Stimulated activated naive CD8-positive, alpha-beta T cell treated with anti-CD3 and anti-CD28 coated beads, Interleukin-15, amount 100 ng/mL, for 72 hours (primary cell): ENCODE measurements around the gene CEBPG.

ENCODE experiments used
- ATAC-seq: fragments of 150-1000 bp; cut with Tn5 transposase; 2 replicates; pipeline ENCODE4 v1.10.0; 2021; ENCODE audit warnings: mild to moderate bottlenecking, moderate library complexity
- DNase-seq, 2 donors: peaks; one replicate each; pipeline ENCODE4 v3.0.0; 2021 to 2022
- H3K27ac Mint-ChIP-seq, 2 donors: one replicate each; pipeline ENCODE4 v1.8.0; 2022; ENCODE audit warnings: mild to moderate bottlenecking in 2 of 2, mixed read lengths in 2 of 2, moderate library complexity in 2 of 2
- H3K27me3 Mint-ChIP-seq: one replicate; pipeline ENCODE4 v1.8.0; 2022; ENCODE audit warnings: mixed read lengths
- H3K4me1 Mint-ChIP-seq: one replicate; pipeline ENCODE4 v1.8.0; 2022; ENCODE audit warnings: mild to moderate bottlenecking, mixed read lengths
- H3K4me3 Mint-ChIP-seq, 2 donors: one replicate each; pipeline ENCODE4 v1.8.0; 2022; ENCODE audit warnings: mild to moderate bottlenecking in 2 of 2, mixed read lengths in 2 of 2, moderate library complexity in 1 of 2
- H3K9me3 Mint-ChIP-seq, 2 donors: one replicate each; pipeline ENCODE4 v1.8.0; 2022; ENCODE audit warnings: mixed read lengths in 2 of 2

CEBPG gene

GRCh38 chr19:33368074-33368864, 5.2 kb upstream of the CEBPG start:
- Mint-ChIP-seq H3K27ac (no peak overlapping the region), H3K27me3 (peaks cover 9% of the 10 kb centered on the region), H3K9me3 (no peaks in the 10 kb centered on the region), H3K4me1 (peaks cover 6% of the 10 kb centered on the region), H3K4me3 (no peak overlapping the region)
- DNase-seq (no peak), ATAC-seq (no peak)

- Mint-ChIP-seq H3K27me3 (no peaks in the 10 kb centered on the region), H3K4me1 (peaks cover 22% of the 10 kb centered on the region), H3K4me3 (no peak overlapping the region), H3K9me3 (no peaks in the 10 kb centered on the region), H3K27ac (no peak overlapping the region)
- ATAC-seq = no peak
- DNase-seq = no peak
Observed at GRCh38 chr19:33370783-33371182, 2.7 kb upstream of the CEBPG start.

- H3K9me3 Mint-ChIP-seq = no peaks in the 10 kb centered on the region
- H3K27me3 Mint-ChIP-seq = no peaks in the 10 kb centered on the region
- DNase-seq (peak in 1 of 2 donors; percentile 32), ATAC-seq (no peak)
- peak overlapping the region; percentile 97 to 98 for H3K27ac Mint-ChIP-seq
- peaks cover 57% of the 10 kb centered on the region for H3K4me1 Mint-ChIP-seq
- H3K4me3 Mint-ChIP-seq = peak overlapping the region; percentile 83 to 95
Observed at GRCh38 chr19:33374236-33374714, 766 bp downstream of the CEBPG start.

- peak overlapping the region; percentile 83 to 95 for H3K4me3 Mint-ChIP-seq
- H3K27me3 Mint-ChIP-seq = no peaks in the 10 kb centered on the region
- peaks cover 58% of the 10 kb centered on the region for H3K4me1 Mint-ChIP-seq
- peak overlapping the region; percentile 97 to 98 for H3K27ac Mint-ChIP-seq
- ATAC-seq (no peak), DNase-seq (no peak)
- H3K9me3 Mint-ChIP-seq = no peaks in the 10 kb centered on the region
Observed at GRCh38 chr19:33375156-33375836, 1.8 kb downstream of the CEBPG start.

GRCh38 chr19:33375837-33376159, 2.3 kb downstream of the CEBPG start:
- DNase-seq (no peak), ATAC-seq (no peak)
- Mint-ChIP-seq H3K27me3 (no peaks in the 10 kb centered on the region), H3K27ac (peak overlapping the region in 1 of 2 donors; percentile 97), H3K4me1 (peaks cover 60% of the 10 kb centered on the region), H3K9me3 (no peaks in the 10 kb centered on the region), H3K4me3 (peak overlapping the region; percentile 83 to 95)

- ATAC-seq (no peak), DNase-seq (no peak)
- H3K27ac Mint-ChIP-seq = peak overlapping the region; percentile 9 to 59
- no peaks in the 10 kb centered on the region for H3K9me3 Mint-ChIP-seq
- peaks cover 66% of the 10 kb centered on the region for H3K4me1 Mint-ChIP-seq
- H3K4me3 Mint-ChIP-seq = peak overlapping the region; percentile 83 to 95
- no peaks in the 10 kb centered on the region for H3K27me3 Mint-ChIP-seq
Observed at GRCh38 chr19:33376423-33376822, 2.9 kb downstream of the CEBPG start.

GRCh38 chr19:33376941-33377557, 3.5 kb downstream of the CEBPG start:
- Mint-ChIP-seq H3K27me3 (no peaks in the 10 kb centered on the region), H3K27ac (peak overlapping the region in 1 of 2 donors; percentile 59), H3K9me3 (no peaks in the 10 kb centered on the region), H3K4me3 (peak overlapping the region in 1 of 2 donors; percentile 55), H3K4me1 (peaks cover 66% of the 10 kb centered on the region)
- ATAC-seq (no peak), DNase-seq (no peak)

GRCh38 chr19:33377586-33378475, 4.3 kb downstream of the CEBPG start:
- no peaks in the 10 kb centered on the region for H3K9me3 Mint-ChIP-seq
- no peak for ATAC-seq
- H3K4me1 Mint-ChIP-seq = peaks cover 64% of the 10 kb centered on the region
- no peaks in the 10 kb centered on the region for H3K27me3 Mint-ChIP-seq
- peak overlapping the region in 1 of 2 donors; percentile 50 for H3K27ac Mint-ChIP-seq
- no peak for DNase-seq
- H3K4me3 Mint-ChIP-seq = peak overlapping the region in 1 of 2 donors; percentile 26

- peak overlapping the region in 1 of 2 donors; percentile 74 for H3K27ac Mint-ChIP-seq
- no peaks in the 10 kb centered on the region for H3K9me3 Mint-ChIP-seq
- H3K4me3 Mint-ChIP-seq = no peak overlapping the region
- H3K27me3 Mint-ChIP-seq = no peaks in the 10 kb centered on the region
- peaks cover 64% of the 10 kb centered on the region for H3K4me1 Mint-ChIP-seq
- ATAC-seq (no peak), DNase-seq (no peak)
Observed at GRCh38 chr19:33379151-33379829, 5.8 kb downstream of the CEBPG start.

- no peaks in the 10 kb centered on the region for H3K9me3 Mint-ChIP-seq
- peaks cover 47% of the 10 kb centered on the region for H3K4me1 Mint-ChIP-seq
- ATAC-seq = no peak
Observed at GRCh38 chr19:33381101-33381500, 7.6 kb downstream of the CEBPG start.

GRCh38 chr19:33382006-33382405, 8.5 kb downstream of the CEBPG start:
- no peak overlapping the region for H3K27ac Mint-ChIP-seq
- H3K4me1 Mint-ChIP-seq = peaks cover 38% of the 10 kb centered on the region
- DNase-seq = no peak
- H3K9me3 Mint-ChIP-seq = no peaks in the 10 kb centered on the region
- no peaks in the 10 kb centered on the region for H3K27me3 Mint-ChIP-seq
- no peak for ATAC-seq
- no peak overlapping the region for H3K4me3 Mint-ChIP-seq

More at GRCh38 chr19:33381101-33381500, 7.6 kb downstream of the CEBPG start:
- H3K4me3 Mint-ChIP-seq = no peak overlapping the region
- no peak for DNase-seq
- H3K27me3 Mint-ChIP-seq = no peaks in the 10 kb centered on the region
- H3K27ac Mint-ChIP-seq = no peak overlapping the region

- Mint-ChIP-seq H3K27ac (no peak overlapping the region), H3K4me3 (no peak overlapping the region), H3K4me1 (peaks cover 28% of the 10 kb centered on the region), H3K27me3 (no peaks in the 10 kb centered on the region), H3K9me3 (no peaks in the 10 kb centered on the region)
- DNase-seq (no peak), ATAC-seq (no peak)
Observed at GRCh38 chr19:33382982-33383381, 9.5 kb downstream of the CEBPG start.

- Mint-ChIP-seq H3K27ac (peak overlapping the region; percentile 2 to 67), H3K4me3 (no peak overlapping the region), H3K27me3 (no peaks in the 10 kb centered on the region), H3K4me1 (peaks cover 20% of the 10 kb centered on the region), H3K9me3 (no peaks in the 10 kb centered on the region)
- DNase-seq (no peak), ATAC-seq (no peak)
Observed at GRCh38 chr19:33383720-33384292, 10.3 kb downstream of the CEBPG start.

- Mint-ChIP-seq H3K4me3 (no peak overlapping the region), H3K27ac (no peak overlapping the region), H3K27me3 (no peaks in the 10 kb centered on the region), H3K4me1 (peaks cover 14% of the 10 kb centered on the region), H3K9me3 (no peaks in the 10 kb centered on the region)
- no peak for DNase-seq
- no peak for ATAC-seq
Observed at GRCh38 chr19:33384983-33385382, 11.5 kb downstream of the CEBPG start.
